IPS DF 4.7 (cell line): ENCODE data around the gene MAN1A1.

Source experiments
- DNase-seq: peaks from one replicate; pipeline ENCODE4 v3.0.0-alpha.2; 2013; ENCODE audit warnings: low spot score; ENCODE audit errors: extremely low read depth

Gene MAN1A1

DNA sequence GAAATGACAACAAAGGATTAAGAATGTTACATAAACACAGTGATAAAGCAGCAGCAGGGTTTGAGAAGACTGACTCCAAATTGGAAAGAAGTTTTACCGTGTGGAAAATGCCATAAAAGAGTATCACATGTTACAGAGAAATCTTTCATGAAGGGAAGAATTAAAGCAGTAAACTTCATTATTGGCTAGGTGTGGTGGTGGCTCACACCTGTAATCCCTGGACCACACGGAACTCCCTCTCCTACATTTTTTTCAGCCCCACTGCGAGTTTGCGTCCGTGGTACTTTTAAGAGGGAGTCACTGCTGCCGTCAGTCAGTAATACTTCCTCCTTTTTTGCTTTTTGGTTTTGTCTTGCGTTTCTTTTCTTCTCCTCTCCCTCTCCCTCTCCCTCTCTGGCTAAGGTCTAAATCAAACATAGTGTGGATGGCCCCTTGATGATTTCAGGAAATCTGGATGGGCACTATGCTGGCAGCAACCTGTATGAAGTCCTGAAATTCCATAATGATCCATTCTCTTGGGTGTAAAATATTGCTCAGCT, 112.3 kb downstream of the MAN1A1 start:
- no peak for DNase-seq

DNA sequence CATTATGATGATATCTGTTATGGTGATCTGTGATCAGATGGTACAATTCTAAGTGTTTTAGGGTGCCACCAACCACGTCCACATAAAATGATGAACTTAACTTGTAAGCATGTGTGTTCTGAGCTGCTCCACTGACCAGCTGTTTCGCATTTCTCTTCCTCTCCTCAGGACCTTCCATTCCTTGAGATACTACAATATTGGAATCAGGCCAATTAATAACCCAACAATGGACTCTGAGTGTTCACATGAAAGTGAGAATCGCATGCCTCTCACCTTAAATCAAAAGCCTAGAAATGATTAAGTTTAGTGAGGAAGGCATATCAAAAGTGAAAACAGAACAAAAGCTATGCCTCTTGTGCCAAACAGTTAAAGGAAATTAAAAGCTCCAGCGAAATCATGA, 114.6 kb downstream of the MAN1A1 start:
- DNase-seq: no peak

DNA sequence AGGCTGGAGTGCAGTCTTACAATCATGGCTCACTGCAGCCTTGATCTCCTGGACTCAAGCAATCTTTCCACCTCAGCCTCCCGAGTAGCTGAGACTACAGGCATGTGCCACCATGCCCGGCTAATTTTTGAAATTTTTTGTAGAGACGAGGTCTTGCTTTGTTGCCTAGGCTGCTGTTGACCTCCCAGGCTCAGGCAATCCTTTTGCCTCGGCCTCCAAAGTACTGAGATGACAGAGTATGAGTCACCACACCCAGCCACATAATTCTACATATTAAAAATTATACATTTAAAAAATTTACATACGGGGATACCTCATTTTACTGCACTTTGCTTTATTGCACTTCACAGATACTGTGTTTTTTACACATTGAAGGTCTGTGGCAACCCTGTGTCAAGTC, 115.1 kb downstream of the MAN1A1 start:
- no peak for DNase-seq

DNA sequence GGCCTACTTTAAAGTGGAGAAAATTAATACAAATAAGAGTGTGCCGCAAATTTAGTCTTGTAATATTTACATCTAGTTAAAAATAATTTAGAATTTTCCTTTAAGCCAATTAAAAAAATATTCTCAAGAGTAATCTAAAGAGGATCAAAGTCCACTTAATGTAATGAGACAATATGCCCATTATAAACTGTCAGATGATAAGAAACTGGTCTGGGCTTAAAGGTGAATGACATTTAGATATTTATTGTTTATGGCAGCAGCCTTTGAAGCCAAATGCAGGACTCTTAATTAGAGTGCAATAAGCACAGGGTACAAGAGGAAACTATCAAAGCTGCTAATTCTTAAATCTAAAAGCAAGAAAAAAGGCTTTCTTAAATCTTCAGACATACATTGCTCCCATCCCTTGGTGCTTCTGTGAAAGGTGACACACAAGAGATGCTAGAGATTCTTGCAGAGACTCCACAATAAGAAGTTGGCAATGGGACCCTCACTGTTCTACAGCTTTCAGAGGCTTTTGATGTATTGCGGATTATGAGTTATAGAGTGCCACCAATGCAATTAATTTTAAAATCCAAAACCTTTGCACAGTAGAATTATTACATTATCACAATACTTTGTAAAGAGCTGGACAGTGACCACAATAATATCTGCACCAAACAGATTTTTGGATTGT, 116.1 kb downstream of the MAN1A1 start:
- no peak for DNase-seq

DNA sequence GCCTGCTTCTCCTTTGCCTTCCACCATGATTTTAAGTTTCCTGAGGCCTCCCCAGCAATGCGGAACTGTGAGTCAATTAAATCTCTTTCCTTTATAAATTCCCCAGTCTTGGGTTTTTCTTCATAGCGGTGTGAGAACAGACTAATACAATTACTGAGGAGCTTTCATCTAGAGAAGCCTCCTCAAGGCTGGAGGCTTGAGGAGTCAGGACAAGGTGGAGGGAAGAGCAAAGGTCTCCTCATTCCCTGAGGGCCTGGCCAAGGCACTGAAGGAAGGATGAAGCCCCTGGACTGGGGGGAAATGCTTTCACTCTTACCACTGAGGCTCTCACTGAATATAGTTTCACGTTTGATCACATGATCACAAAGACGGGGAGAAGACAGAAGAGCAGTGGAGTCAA, 118.2 kb downstream of the MAN1A1 start:
- DNase-seq: no peak

DNA sequence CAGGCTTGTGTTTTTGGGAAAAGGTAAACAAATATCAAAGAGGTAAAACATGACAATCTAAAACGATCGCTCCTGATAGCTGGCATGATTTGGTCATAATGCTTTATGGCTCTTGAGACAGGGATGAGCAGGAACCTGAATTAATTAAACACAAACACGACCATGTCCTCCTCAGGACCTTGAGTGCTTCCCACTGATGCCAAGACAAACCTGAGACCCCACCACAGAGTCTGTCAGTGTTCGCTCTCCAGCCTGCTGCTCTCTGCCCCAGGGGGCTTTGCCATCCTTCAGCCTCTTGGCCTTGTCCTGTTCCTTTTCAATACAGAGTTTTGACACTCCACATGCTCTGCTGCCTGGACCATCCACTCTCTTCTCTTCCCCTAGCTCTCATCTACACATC, 119.4 kb downstream of the MAN1A1 start:
- DNase-seq: no peak

DNA sequence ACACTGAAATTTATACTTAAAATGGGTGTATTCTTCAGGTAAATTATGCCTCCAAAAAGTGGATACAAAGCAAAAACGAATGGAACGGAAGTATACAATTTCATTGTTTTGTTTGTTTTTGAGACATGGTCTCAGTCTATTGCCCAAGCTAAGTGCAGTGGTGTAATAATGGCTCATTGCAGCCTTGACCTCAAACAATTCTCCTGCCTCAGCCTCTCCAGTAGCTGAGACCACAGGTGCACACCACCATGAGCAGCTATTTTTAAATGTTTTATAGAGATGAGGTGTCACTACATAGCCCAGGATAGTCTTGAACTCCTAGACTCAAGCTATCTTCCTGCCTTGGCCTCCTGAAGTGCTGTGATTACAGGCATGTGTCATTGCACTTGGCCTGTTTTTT, 122.2 kb downstream of the MAN1A1 start:
- no peak for DNase-seq

DNA sequence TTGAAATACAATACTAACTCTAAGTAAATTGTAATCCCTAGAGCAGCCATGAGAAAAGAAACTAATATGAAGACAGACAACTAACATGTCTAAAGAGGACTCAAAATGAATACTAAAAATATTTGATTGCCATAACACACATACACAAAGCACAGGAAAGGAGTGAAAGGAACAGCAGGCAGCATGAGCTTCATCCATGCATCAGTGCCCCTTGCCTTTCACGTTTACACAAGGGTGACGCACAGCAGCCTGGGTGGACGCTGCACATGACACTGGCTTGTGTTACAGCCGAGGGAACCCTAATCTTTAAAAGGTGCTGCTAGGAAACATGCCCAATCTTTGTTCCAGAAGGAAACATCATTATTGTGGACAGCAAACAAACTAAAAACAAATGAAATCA, 123.5 kb downstream of the MAN1A1 start:
- DNase-seq: no peak

DNA sequence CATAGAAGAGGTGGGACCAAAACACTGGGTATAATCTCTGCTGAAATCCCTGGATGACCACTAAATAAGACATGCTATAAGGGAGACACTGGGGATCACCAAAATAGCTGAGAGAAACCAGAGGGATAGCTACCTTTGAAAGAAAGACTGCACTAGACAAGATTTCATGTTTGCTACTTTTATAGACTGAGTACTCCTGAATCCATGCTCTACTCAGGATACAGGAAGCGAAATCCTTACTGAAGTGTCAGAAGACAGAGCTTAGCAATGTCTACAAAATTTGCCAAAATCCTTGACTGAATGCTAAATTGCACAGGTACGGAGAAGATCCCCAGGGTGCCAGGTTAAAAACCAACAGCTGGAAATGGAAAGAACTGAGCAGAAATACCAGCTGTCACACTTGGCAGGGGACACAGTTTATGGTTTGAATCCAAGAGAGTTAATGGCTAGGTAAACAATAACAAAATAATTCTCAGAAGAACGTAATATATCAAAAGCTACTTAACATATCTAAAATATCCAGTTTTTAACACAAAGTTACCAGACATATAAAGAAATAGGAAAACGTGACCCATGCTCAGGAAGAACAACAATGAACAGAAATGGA, 125.4 kb downstream of the MAN1A1 start:
- DNase-seq: no peak

DNA sequence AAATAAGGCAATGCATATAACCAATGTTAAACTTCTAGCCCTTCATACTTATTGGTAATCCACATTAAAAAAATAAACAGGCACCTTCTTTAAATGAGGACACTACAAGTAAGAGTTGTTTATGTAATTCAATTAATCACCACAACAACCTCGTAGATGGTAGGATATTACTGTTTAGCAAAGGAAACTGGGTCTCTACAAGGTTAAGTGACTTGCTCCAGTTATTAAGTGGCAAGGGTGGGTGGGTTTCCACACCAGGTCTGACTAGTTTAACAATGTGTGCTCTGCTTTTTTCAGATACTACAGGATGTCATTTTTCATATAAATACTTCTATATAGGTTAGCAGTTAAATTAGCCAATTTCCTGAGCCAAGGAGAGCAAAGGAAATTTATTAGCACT, 129.1 kb downstream of the MAN1A1 start:
- DNase-seq: no peak

DNA sequence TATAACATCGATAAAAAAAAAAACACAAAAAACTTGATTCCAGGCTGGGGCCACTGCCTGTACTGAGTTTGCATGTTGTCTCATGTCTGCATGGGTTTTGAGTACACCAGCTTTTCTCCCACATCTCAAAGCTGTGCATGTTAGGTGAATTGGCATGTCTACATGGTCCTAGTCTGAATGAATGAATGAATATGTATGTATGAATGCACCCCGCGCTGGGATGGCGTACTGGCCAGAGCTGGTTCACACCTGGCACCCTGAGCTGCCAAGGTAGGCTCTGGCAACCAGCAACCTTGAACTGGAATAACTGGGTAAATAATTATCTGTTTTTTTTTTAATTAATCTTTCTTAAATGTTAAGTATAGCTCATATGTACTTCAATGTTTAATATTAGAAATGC, 131.0 kb downstream of the MAN1A1 start:
- DNase-seq: no peak

DNA sequence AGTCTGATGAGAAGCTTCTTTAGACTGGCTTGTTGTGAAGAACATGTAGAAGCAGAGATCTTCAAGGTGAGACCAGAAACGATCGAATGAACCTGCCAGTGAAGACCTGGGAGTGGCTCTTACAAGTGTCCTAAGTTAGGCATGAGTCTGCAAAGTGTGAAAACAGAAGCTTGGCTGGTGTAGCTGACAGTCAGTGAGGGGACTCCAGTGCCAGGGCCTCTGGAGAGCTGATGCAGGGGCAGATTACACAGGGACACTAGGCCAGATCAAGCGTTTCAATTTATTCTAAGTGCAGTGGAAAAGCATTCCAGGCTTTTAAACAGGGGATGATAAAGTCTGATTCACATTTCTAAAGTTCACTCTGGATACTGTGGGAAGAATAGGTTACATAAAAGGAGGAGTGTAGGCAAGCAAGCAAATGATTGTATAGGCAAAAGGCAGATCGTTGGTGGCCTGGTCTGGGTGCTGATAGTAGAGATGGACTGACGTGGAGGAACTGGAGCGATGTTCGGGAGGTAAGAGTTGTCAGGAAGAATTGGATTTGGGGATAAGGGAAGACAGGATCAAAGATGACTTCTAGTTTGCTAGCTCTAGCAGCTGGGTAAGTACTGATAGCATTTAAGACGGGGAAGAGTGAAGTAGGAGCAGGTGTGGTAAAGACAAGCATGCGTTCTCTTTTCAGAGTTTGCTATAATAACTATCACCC, 133.5 kb downstream of the MAN1A1 start:
- DNase-seq: no peak

DNA sequence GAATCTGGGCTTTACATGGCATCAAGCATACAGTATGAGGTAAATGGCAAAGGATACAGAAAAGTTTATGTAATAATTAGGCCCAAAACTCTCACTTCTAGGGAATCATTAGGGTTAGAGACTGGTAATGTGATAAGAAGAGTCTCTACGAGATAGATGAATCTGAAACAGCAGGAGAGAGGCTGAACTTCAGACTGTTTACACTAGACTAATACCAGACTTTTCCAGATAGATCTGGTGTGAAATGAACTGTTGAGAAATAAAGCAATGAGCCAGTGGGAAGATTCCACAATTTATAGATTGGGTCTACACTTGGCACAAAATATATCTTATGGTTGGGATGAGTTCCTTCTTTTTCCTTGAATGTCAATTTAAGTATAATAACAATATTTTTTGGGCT, 134.3 kb downstream of the MAN1A1 start:
- no peak for DNase-seq

DNA sequence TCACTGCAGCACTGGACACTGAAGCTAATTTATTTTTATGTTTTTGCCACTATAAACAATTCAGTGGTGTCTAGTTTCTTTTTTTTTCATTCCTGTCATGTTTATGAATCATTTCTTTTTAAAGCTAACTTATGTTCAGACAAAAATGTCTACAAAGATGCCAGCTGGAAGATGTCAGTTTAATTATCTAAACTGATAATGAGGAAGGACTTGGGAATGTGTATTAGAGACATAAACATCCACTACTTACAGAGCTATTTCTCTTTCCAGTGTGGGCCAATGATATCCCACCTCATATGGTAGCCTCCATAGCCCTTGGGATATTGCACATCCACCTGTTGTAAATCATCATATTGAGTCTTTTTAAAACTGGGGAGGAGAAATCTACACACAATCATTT, 139.0 kb downstream of the MAN1A1 start:
- DNase-seq: no peak

DNA sequence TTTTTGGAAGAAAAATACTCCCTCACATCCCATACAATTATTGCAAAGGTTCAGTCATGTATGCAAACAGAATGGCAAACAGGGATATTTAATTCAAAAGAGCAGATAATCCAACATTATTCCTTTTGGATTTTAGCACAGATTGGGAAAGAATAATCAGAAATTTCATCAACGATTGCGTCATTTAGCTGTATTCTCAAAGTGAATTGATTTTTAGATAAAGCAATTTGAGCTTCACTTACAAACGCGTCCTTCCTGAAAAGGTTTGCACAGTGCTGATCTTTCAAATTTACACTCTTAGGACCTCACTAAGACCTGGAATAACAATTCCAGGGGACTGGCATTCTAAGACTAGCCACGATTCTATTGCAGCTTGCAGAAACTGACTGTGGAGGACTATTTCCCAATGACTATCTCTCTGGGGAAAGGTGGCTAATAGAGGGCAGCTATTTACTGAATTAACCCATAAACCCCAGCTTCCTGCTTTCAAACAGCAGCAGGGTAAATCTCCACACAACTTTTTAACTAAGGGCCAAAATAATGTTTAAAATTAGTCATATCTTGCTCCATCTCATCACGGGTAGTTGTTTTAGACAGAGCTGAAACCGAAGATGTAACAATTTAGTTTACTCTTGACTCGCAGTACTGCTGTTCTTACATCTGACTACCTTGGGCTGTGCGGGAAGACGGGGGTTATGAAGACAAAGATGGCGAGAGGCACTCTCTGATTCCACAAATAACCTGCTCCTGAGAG, 139.9 kb downstream of the MAN1A1 start:
- DNase-seq: no peak

DNA sequence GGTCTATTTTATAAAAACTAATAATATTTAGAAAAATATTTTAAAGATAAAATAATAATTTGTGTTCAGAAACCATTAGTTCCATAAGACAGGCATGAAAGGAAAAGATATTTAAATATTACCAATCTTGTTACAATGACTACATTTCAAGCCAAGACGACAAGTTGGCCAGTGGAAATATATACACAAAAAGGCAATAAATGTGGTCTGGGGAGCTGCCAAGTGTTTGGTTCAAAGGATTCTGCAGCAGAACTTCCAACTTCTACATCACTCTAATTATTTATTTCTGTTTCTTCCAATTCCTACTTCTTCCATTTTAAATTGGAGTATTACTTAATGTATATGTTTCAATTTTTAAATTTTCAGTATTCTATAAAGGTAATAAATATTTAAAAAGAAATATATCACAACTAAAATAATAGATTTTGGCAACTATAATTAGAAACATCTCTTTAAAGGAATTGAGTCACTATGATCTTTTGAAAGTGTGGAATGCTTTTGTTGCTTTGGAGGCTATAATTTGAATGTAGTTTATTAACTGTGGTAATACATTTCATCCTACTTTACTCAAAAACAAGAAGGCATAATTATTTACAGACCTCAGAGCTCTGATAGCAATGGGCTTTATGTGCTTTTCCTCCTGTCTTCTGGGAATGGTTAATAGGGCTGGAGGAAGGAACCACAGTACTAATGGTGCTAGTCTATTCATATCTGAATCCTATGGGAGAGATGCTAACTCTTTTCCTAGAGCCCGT, 141.4 kb downstream of the MAN1A1 start:
- DNase-seq: no peak

DNA sequence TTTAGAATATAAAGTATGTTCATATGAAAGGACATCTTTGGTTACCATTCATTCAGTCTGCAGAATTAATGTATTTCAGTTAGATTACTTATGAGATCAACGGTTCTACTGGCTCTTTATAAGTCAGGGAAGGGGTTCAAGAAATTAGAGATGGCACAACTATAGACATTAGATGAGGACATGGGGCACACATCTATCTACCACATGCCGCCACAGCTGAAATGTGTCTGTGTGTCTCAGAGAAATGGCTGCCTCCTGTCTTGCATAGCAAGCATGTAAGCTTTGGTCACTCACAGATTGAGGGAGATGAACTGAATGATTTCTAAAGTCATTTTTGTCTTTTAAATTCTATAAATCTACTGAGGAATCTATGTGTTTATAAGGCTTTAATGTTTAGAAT, 142.2 kb downstream of the MAN1A1 start:
- no peak for DNase-seq

DNA sequence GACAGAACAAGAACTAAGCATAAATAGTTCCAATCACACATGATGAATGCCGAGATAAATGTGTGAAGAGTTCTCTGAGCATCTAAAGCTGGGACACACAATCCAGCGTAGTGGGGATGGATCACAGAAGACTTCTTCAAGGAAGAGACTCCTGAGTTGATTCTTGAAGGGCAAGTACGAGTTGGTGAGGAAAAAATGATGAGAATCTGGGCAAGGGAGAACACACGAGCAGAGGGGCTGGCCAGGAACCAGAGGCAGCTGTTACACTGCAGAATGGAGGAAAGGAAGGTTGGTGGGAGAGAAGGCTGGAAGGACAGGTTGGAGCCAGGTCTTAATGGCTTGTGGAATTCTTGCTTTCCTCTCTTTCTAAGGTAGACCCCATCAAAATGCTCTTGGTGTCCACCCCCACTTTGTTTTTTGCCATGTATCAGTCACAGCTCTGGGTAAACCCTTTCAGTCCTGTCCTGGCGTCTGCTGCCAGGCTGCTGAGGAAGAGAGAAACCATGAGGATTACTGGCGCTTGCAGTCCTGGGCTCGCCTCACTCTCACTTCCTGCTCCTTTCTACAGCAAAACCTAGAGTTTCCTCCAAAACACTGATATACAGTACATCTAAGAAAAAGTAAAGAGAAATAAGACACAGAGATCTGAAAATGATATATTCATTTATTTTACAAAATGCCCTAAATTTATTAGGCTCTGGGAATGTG, 143.5 kb downstream of the MAN1A1 start:
- DNase-seq: no peak

DNA sequence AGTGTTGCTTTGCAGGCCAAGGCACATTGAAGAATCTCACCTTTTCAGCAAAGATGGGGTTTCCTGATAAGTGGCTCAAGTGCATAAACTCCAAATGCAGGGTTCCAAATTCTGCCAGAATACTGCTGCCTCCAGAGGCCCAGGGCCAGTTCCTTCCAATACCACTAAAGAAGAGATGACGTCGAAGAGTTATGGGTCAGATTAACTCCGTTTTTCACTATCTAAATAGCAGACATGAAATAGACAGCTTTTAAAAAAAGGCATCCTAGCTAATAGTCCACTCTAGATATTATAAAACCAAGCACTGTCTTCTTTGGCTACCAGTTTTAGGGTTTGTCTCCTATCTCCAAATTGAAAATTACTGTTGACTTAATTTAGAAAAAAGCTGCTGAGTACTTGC, 144.8 kb downstream of the MAN1A1 start:
- no peak for DNase-seq

DNA sequence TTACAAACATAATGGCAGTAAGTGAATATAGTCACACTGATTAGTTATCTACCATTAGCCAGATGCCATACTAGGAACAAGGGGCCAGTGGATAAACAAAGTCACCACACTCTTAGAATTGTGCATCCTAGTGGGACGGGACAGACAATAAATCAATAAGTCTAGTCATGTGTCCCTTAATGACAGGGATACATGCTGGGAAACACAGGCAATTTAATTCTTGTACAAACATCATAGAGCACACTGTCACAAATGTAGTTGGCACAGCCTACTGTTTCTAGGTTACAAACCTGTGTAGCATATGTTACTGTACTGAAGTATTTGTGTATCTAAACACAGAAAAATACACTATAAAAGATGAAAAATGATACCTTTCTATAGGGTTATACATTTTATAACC, 148.1 kb downstream of the MAN1A1 start:
- DNase-seq: no peak
